K562 (cell line): ENCODE results near the gene TRIO. TPM values are rescaled to one million over a fixed set of nuclear protein-coding genes. Genes with fewer than 3 reads are reported as not detected.

Experiments used
- ATAC-seq: fragments of 200-7000 bp; cut with Tn5 transposase; 3 replicates; pipeline ENCODE4 v1.9.1; 2020; ENCODE audit warnings: moderate library complexity
- BruUV-seq: library from RNA; stranded (reverse); fragments of 400-500 nt; replicated peaks from 2 replicates; lab custom pipeline; 2021; lab: Mats Ljungman, UMichigan
- CTCF ChIA-PET: fragments of 300-600 bp; formaldehyde crosslinking; extraction: SDS; loops from one replicate; lab custom pipeline; 2021; ENCODE audit warnings: low intra/inter-chr PET ratio; lab: Yijun Ruan, JAX
- POLR2A ChIA-PET: fragments of 300-600, 350-650 bp; sonication (Branson Sonifier 250); formaldehyde crosslinking; extraction: SDS; loops from one replicate; lab custom pipeline; 2021; ENCODE audit warnings: antibody characterized with exemption, inconsistent platforms; lab: Yijun Ruan, JAX
- DNase-seq, 4 experiments: peaks; one replicate each; pipeline versions ENCODE4 v3.0.0 to v3.0.0-alpha.2; 2011 to 2018; ENCODE audit warnings: low spot score in 3 of 4, mixed read lengths in 3 of 4; ENCODE audit errors: extremely low read depth in 1 of 4
- FAIRE-seq: peaks from 2 replicates; lab custom pipeline; 2011; peaks lifted over from hg19 to GRCh38; lab: Jason Lieb, UNC
- H2AFZ ChIP-seq: 2 replicates; pipeline ENCODE4 v1.6.0; 2011; ENCODE audit warnings: low read depth, low read length, control low read depth, inconsistent platforms
- H3K27ac ChIP-seq: fragments of 200-600 bp; 3 replicates; pipeline ENCODE4 v1.8.0; 2011; ENCODE audit warnings: low read depth, mild to moderate bottlenecking, control low read depth, inconsistent platforms, low read length, moderate library complexity, mixed read lengths; ENCODE audit errors: extremely low read depth
- H3K27me3 ChIP-seq, 2 experiments: fragments of 300-600 bp in 1 of 2; 2 replicates in 1 of 2; 3 replicates in 1 of 2; pipeline versions ENCODE4 v1.6.0 to v1.8.0; 2011; ENCODE audit warnings: inconsistent platforms in 2 of 2, low read length in 2 of 2, mild to moderate bottlenecking in 1 of 2, mixed read lengths in 1 of 2, moderate library complexity in 1 of 2; ENCODE audit not compliant: control insufficient read depth in 2 of 2, insufficient read depth in 2 of 2
- H3K36me3 ChIP-seq: fragments of 300-600 bp; 3 replicates; pipeline ENCODE4 v1.8.0; 2011; ENCODE audit warnings: mild to moderate bottlenecking, low read length, inconsistent platforms; ENCODE audit not compliant: control insufficient read depth, insufficient read depth
- H3K4me1 ChIP-seq, 2 experiments: fragments of 200-600 bp in 1 of 2; replicated peaks in 1 of 2; 2 replicates in 1 of 2; 3 replicates in 1 of 2; pipeline versions ENCODE4 v1.5.1 to v1.8.0; 2011; ENCODE audit warnings: inconsistent platforms in 2 of 2, low read length in 2 of 2, mild to moderate bottlenecking in 1 of 2, mixed read lengths in 1 of 2, moderate library complexity in 1 of 2; ENCODE audit not compliant: control insufficient read depth in 2 of 2, insufficient read depth in 2 of 2
- H3K4me2 ChIP-seq: 2 replicates; pipeline ENCODE4 v1.6.1; 2011; ENCODE audit warnings: low read length, control low read depth, inconsistent platforms, mixed read lengths; ENCODE audit not compliant: insufficient read depth
- H3K4me3 ChIP-seq: fragments of 200-600 bp; sonication (generic), shearing (Covaris generic); 2 replicates; pipeline ENCODE4 v1.5.1; 2016; ENCODE audit warnings: control low read depth, inconsistent platforms
- H3K79me2 ChIP-seq: fragments of 200-600 bp; 3 replicates; pipeline ENCODE4 v1.8.0; 2011; ENCODE audit warnings: low read length, inconsistent platforms; ENCODE audit not compliant: control insufficient read depth, insufficient read depth
- H3K9ac ChIP-seq, 2 experiments: 2 replicates each; pipeline versions ENCODE4 v1.6.0 to v1.6.1; 2011; ENCODE audit warnings: low read depth in 2 of 2, low read length in 2 of 2, control low read depth in 1 of 2, inconsistent platforms in 1 of 2, mild to moderate bottlenecking in 1 of 2, mixed read lengths in 1 of 2; ENCODE audit not compliant: insufficient read depth in 1 of 2
- H3K9me1 ChIP-seq: one replicate; pipeline ENCODE4 v1.6.0; 2011; ENCODE audit warnings: inconsistent platforms, mild to moderate bottlenecking, low read length, moderate library complexity; ENCODE audit not compliant: control insufficient read depth, insufficient read depth
- H3K9me3 ChIP-seq: replicated peaks from 2 replicates; pipeline ENCODE4 v1.5.1; 2011; ENCODE audit warnings: low read depth, low read length, inconsistent platforms; ENCODE audit not compliant: control insufficient read depth, insufficient read depth
- H4K20me1 ChIP-seq: replicated peaks from 2 replicates; pipeline ENCODE4 v1.6.1; 2011; ENCODE audit warnings: low read length, inconsistent platforms, mixed read lengths; ENCODE audit not compliant: control insufficient read depth, insufficient read depth
- FIP1L1 ChIP-seq: fragments of 200-400 bp; formaldehyde crosslinking; IDR thresholded peaks from 2 replicates; pipeline ENCODE4 v1.6.1; 2018; ENCODE audit warnings: mild to moderate bottlenecking, low read depth, low read length; ENCODE audit not compliant: poor library complexity, severe bottlenecking
- HDAC6 ChIP-seq: IDR thresholded peaks from 2 replicates; pipeline ENCODE4 v1.6.1; 2012; ENCODE audit warnings: low read depth, mild to moderate bottlenecking, control low read depth, inconsistent platforms, low read length, moderate library complexity
- HEY1 ChIP-seq: fragments of 250-450 bp; sonication (Bioruptor Pico); IDR thresholded peaks from 2 replicates; pipeline ENCODE4 v1.5.0; 2020; ENCODE audit warnings: mild to moderate bottlenecking, moderate library complexity, borderline replicate concordance
- KLF16 ChIP-seq: IDR thresholded peaks from 2 replicates; pipeline ENCODE4 v1.6.1; 2016; ENCODE audit warnings: antibody characterized with exemption
- MTF1 ChIP-seq: fragments of 250-450 bp; sonication (Bioruptor Pico); IDR thresholded peaks from 2 replicates; pipeline ENCODE4 v1.9.0; 2021; ENCODE audit warnings: moderate library complexity, mild to moderate bottlenecking, inconsistent platforms, borderline replicate concordance
- MXI1 ChIP-seq: IDR thresholded peaks from 2 replicates; pipeline ENCODE4 v1.6.1; 2011; ENCODE audit warnings: low read depth, mild to moderate bottlenecking, improper control_type of control experiment, low read length
- NEUROD1 ChIP-seq: fragments of 150-350 bp; IDR thresholded peaks from 2 replicates; pipeline ENCODE4 v1.6.1; 2014; ENCODE audit warnings: borderline replicate concordance, low read length, low read depth; ENCODE audit not compliant: partially characterized antibody
- RBM22 ChIP-seq: fragments of 200-400 bp; formaldehyde crosslinking; IDR thresholded peaks from 2 replicates; pipeline ENCODE4 v1.6.1; 2018; ENCODE audit warnings: low read length, low read depth; ENCODE audit not compliant: poor library complexity, severe bottlenecking
- ZNF23 ChIP-seq: fragments of 250-450 bp; sonication (Bioruptor Pico); IDR thresholded peaks from 2 replicates; pipeline ENCODE4 v1.4.0; 2020; ENCODE audit warnings: mild to moderate bottlenecking
- ZNF274 ChIP-seq: IDR thresholded peaks from 2 replicates; pipeline ENCODE4 v1.6.1; 2011; ENCODE audit warnings: low read depth, mild to moderate bottlenecking, low read length, moderate library complexity, borderline replicate concordance
- whole genome bisulfite sequencing: fragments of 100-300 bp; shearing (Covaris generic); methylation state at CpG from one replicate; pipeline ENCODE4 v1.1.6; 2016; ENCODE audit warnings: low coverage, mixed read lengths; ENCODE audit not compliant: insufficient coverage; ENCODE audit errors: missing lambda C conversion rate; 5-methylcytosine and 5-hydroxymethylcytosine counted together
- in situ Hi-C: fragments of 300-500 bp; cut with MboI; formaldehyde crosslinking; loops from 4 replicates; pipeline ENCODE4 v1.15.0; 2018; ENCODE audit warnings: inconsistent platforms, mixed read lengths
- intact Hi-C: fragments of 100-400 bp; cut with micrococcal nuclease; formaldehyde crosslinking; loops from 2 replicates; pipeline ENCODE4 v1.14.2; 2022
- polyA plus RNA-seq, 8 experiments: library from polyadenylated mRNA; depleted of rRNA in 4 of 8; stranded (reverse) in 5 of 8; unstranded in 3 of 8; fragments of >200 nt; fragmentation: Nextera tagmentation in 2 of 8; fragmentation: Illumina TruSeq in 1 of 8; extraction: Ambion mirVana in 2 of 8; extraction: Trizol in 1 of 8; gene quantifications; 2 replicates each; pipeline versions ENCODE4 v1.2.1 to v1.2.3, GENCODE V29; 2011 to 2014; ENCODE audit warnings: inconsistent platforms in 1 of 8, missing spikeins in 1 of 8
- total RNA-seq, 7 experiments: library from RNA; depleted of rRNA in 6 of 7; stranded (reverse); fragments of >200 nt in 6 of 7; fragmentation: Illumina TruSeq in 2 of 7; extraction: Trizol in 2 of 7; gene quantifications; 2 replicates each; pipeline versions ENCODE4 v1.2.1 to v1.2.3, GENCODE V29; 2011 to 2021; ENCODE audit warnings: low replicate concordance in 1 of 7
- TF ChIP-seq, protein P1 (sequence below): fragments of 250-450 bp; sonication (Bioruptor Pico); IDR thresholded peaks from 2 replicates; pipeline ENCODE4 v1.6.1; 2021; ENCODE audit warnings: mild to moderate bottlenecking
- TF ChIP-seq, protein P2 (sequence below): fragments of 450-650 bp; IDR thresholded peaks from 2 replicates; pipeline ENCODE4 v1.6.1; 2017; ENCODE audit warnings: mild to moderate bottlenecking, moderate library complexity
- TF ChIP-seq, protein P3 (sequence below): fragments of 450-650 bp; IDR thresholded peaks from 2 replicates; pipeline ENCODE4 v1.6.1; 2016; ENCODE audit warnings: low read depth, mild to moderate bottlenecking, moderate library complexity

TRIO gene
- total and polyA plus RNA-seq, 9 of the 15 experiments (the other 6 are each of a cell fraction or from before 2014, with no cell fraction given): 0.24 to 5.0 (median 1.1) TPM

DNA sequence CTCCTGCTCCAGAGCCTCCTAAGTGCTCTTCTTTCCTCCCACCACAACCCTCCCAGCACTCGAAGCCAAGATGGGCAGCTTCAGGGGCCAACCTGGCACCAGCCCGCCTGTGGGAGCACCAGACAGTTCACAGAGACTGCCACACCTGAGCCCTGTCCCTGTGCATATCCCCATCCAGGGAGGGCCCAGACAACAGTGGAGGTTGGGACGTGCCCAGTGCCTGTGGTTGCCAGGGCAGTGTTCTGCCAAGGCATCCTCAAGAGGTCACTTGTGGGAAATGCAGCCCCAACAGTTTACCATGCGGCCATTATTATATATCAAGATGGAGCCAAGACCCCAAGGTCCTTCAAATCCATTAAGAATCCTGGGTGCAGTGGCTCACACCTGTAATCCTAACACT, 23.0 kb upstream of the TRIO start:
- Histone ChIP-seq H3K4me3 (no peak overlapping the region), H3K9ac (no peak overlapping the region; a peak in 1 of 4 replicates), H3K9me1 (no peaks in the 10 kb centered on the region), H2AFZ (no peak overlapping the region), H3K27ac (no peak overlapping the region), H4K20me1 (no peaks in the 10 kb centered on the region), H3K4me2 (no peak overlapping the region), H3K27me3 (peaks cover 0 to 9% of the 10 kb centered on the region in 2 experiments; a peak in 1 of 5 replicates), H3K36me3 (no peaks in the 10 kb centered on the region), H3K9me3 (no peaks in the 10 kb centered on the region), H3K79me2 (no peaks in the 10 kb centered on the region), H3K4me1 (no peaks in the 10 kb centered on the region)
- CTCF ChIA-PET: no interaction called here
- DNase-seq: no peak
- no peak for FAIRE-seq
- WGBS: 2% methylated on average over 4 of the region's 4 CpGs
- BruUV-seq: no TSS peak
- TF ChIP-seq FIP1L1: no peak
- TF ChIP-seq, protein P1, sequence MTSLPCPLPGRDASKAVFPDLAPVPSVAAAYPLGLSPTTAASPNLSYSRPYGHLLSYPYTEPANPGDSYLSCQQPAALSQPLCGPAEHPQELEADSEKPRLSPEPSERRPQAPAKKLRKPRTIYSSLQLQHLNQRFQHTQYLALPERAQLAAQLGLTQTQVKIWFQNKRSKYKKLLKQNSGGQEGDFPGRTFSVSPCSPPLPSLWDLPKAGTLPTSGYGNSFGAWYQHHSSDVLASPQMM: no peak
- no peak for TF ChIP-seq KLF16
- no peak for TF ChIP-seq ZNF23
- TF ChIP-seq RBM22: no peak
- no peak for TF ChIP-seq MTF1
- no peak for TF ChIP-seq ZNF274
- no peak for TF ChIP-seq MXI1
- TF ChIP-seq, protein P2, sequence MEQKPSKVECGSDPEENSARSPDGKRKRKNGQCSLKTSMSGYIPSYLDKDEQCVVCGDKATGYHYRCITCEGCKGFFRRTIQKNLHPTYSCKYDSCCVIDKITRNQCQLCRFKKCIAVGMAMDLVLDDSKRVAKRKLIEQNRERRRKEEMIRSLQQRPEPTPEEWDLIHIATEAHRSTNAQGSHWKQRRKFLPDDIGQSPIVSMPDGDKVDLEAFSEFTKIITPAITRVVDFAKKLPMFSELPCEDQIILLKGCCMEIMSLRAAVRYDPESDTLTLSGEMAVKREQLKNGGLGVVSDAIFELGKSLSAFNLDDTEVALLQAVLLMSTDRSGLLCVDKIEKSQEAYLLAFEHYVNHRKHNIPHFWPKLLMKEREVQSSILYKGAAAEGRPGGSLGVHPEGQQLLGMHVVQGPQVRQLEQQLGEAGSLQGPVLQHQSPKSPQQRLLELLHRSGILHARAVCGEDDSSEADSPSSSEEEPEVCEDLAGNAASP: no peak
- TF ChIP-seq, protein P3, sequence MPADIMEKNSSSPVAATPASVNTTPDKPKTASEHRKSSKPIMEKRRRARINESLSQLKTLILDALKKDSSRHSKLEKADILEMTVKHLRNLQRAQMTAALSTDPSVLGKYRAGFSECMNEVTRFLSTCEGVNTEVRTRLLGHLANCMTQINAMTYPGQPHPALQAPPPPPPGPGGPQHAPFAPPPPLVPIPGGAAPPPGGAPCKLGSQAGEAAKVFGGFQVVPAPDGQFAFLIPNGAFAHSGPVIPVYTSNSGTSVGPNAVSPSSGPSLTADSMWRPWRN: no peak
- TF ChIP-seq HDAC6: no peak
- no peak for TF ChIP-seq HEY1
- no peak for TF ChIP-seq NEUROD1
- in situ Hi-C loops: no loop called here
- intact Hi-C loops: no loop called here
- POLR2A ChIA-PET: interaction anchor here (0.6 kb wide), 1 partner anchor 458 kb away, joined by 3 read pairs; no protein-coding TSS in a partner anchor
- no peak for ATAC-seq
